ENCODE results near the gene OR4A5. TPM values are rescaled to one million over a fixed set of nuclear protein-coding genes. Genes with fewer than 3 reads are reported as not detected.
"Not testable (repeated sequence)": the region's sequence is repeated elsewhere in the genome, so short reads cannot be mapped to it uniquely, and the experiment has no call there.

Gene OR4A5
- not detected in 2 replicates for total RNA-seq

DNA sequence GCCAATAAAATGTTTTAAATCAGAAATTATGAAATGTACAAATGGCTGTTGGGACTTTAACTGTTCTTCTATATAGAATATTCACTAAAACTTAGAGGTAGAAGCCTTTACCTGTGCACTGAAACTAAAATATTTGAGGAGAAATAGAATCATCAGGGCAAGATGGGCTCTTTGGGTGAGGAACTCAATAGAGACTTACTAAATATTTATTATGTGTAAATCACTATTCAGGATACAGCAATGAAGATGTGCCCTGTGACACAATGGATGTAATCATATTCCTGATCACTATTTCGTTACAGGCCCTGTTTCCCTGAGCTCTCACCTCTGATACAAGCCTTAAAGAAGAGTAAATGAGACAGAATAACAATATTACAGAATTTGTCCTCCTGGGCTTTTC lies at the start of gene OR4A5:
Gene OR4A5, plus strand, starts transcription at position 301 of the 400 bp plus-strand sequence. Its CDS starts 53 bp downstream, at position 354.
- DNase-seq (ENCODE audit: low read depth, low spot score): not testable (repeated sequence)

- DNase-seq (ENCODE audit: low read depth, low spot score): not testable (repeated sequence)
Observed at GRCh38 chr11:54720094-54720493, 13.5 kb downstream of the OR4A5 start.

Other genes with a start within 250 kb of the OR4A5 start
- not detected in 2 replicates for gene OR4C46, start 102.8 kb upstream of the OR4A5 start, total RNA-seq